ENCODE data around the gene TMEM198.
A peak's percentile ranks its signal among the peaks of the same experiment; 100 is the strongest.

TMEM198 gene

DNA sequence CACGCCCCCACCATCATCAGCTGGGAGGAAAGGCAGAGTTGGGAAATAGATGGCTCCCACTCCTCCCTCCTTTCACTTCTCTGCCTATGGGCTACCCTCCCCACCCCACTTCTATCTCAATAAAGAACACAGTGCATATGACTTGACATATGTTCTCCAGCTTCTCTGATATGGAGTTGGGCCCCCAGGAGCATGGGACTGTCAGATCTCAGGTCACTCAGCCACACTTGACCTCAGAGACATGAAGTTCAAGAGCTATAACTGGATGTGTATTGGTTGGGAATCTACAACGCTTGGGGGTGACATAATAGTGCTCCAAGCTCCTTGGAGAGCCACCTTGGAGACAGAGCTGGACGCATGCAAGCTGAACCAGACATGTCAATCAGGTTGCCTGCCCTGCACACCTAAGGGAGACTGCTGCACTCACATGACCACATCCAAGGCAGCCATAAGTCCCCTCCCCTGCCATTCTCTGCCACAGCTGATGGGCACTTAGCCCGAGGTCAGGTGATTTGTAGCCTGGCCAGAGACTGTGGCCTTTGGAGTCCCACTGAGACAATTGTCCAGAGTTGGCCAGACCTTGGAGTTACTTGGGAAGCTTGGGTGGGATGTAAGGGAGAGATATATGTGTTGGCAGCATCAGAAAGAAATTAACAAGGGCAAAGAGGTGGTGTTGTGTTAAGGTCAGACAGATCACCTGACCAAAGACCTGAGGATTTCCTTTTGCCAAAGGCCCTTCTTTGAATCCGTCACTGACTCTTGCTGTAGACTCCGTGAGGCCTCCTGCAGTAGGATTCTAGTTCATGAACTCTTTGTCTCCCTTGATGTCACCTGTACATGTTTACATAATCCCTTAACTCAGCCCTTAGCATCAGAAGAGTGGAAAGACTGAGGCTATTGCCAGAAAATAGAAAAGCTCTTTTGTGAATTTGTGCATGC, 32.0 kb downstream of the TMEM198 start:
- Histone ChIP-seq H3K9me3 (ENCODE audit: severe bottlenecking) (no peaks in the 10 kb centered on the region), H3K36me3 (no peaks in the 10 kb centered on the region), H3K4me3 (ENCODE audit: low read depth, low read length) (no peak overlapping the region), H3K27me3 (ENCODE audit: insufficient read depth, low read depth, severe bottlenecking) (no peaks in the 10 kb centered on the region), H3K27ac (no peak overlapping the region)
- DNase-seq: no peak
- TF ChIP-seq CTCF (IDR thresholded peaks at IDR 0.05; ENCODE audit: low read depth, low read length): no peak

DNA sequence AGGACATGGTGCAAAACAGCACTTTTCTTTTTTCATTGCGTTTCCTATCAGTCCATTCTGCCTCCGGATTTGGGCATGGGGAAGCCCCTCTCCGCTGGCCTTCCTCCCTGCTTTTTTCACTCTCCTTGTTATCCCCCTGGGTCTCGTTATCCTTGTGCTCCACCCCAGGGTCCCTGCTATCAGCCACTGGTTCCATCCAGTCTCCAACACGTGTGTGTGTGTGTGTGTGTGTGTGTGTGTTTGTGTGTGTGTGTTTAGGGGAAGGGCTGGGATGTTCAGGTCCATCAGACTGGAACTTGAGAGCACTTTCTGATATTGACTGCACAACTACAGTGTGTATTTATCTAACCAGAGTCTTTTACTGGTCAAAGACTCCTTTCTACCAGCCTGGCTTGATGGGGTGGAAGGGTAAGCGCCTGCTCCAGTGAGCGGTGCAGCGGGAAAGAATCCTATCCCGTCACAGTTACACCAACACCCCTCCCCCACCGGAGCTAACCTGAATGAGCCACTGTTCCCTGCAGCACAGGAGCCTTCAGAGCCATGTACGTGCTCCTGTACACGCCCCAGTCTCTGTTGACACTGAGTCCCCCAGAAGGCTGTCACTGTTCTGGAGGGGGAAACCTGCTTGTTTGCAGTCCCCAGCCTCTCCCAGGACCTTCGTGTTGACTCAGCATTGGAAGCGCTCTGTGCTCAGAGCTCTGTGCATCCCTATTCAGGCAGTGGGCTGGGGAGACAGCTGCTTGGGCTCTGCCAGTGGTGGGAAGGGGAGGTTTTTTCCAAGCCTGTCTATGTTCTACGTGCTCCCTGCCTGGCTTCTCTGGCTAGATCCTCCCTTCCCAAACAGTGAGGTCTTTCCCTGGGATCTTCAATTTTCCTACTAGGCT, 32.9 kb downstream of the TMEM198 start:
- Histone ChIP-seq H3K27me3 (ENCODE audit: insufficient read depth, low read depth, severe bottlenecking) (no peaks in the 10 kb centered on the region), H3K4me3 (ENCODE audit: low read depth, low read length) (peak overlapping the region; percentile 21), H3K36me3 (no peaks in the 10 kb centered on the region), H3K9me3 (ENCODE audit: severe bottlenecking) (no peaks in the 10 kb centered on the region), H3K27ac (peak overlapping the region; percentile 33; the same call in 1 of the 2 replicates)
- no peak for TF ChIP-seq CTCF (IDR thresholded peaks at IDR 0.05; ENCODE audit: low read depth, low read length)
- peak; percentile 74 for DNase-seq

GRCh38 chr2:219578811-219579613, 35.2 kb downstream of the TMEM198 start:
- DNase-seq: no peak
- no peak for TF ChIP-seq CTCF (IDR thresholded peaks at IDR 0.05; ENCODE audit: low read depth, low read length)
- H3K9me3 ChIP-seq (ENCODE audit: severe bottlenecking): no peaks in the 10 kb centered on the region
- no peaks in the 10 kb centered on the region for H3K36me3 ChIP-seq
- H3K27ac ChIP-seq: no peak overlapping the region
- H3K27me3 ChIP-seq (ENCODE audit: insufficient read depth, low read depth, severe bottlenecking): no peaks in the 10 kb centered on the region
- no peak overlapping the region for H3K4me3 ChIP-seq (ENCODE audit: low read depth, low read length)

DNA sequence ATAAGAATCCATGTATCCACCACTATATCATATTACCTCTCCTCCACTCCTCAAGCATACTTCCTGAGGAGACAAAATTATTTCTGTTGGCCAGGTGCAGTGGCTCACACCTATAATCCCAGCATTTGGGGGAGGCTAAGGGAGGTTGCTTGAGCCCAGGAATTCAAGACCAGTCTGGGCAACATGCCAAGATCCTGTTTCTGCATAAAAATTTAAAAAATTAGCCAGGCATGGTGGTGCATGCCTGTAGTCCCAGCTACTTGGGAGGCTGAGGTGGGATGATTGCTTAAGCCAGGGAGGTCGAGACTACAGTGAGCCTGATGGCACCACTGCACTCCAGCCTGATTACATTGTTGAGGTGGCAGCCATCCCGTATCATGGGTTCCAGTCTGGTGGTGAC, 37.5 kb downstream of the TMEM198 start:
- Histone ChIP-seq H3K27ac (no peak overlapping the region), H3K4me3 (ENCODE audit: low read depth, low read length) (no peak overlapping the region), H3K36me3 (no peaks in the 10 kb centered on the region), H3K9me3 (ENCODE audit: severe bottlenecking) (no peaks in the 10 kb centered on the region), H3K27me3 (ENCODE audit: insufficient read depth, low read depth, severe bottlenecking) (no peaks in the 10 kb centered on the region)
- no peak for TF ChIP-seq CTCF (IDR thresholded peaks at IDR 0.05; ENCODE audit: low read depth, low read length)
- DNase-seq: no peak

DNA sequence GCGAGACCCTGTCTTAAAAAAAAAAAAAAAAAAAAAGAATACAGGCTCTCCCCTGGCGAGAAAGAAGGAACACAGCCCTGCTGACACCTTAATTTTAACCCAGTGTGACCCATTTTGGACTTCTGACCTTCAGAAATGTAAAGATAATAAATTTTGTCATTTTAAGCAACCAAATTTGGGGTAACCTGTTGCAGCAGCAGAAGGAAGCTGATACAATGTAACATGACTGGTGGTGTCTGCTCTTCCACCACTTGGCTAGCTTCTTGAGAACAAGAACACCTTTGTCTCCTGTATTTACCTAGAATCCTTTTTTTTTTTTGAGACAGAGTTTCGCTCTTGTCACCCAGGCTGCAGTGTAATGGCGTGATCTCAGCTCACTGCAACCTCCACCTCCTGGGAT, 47.3 kb downstream of the TMEM198 start:
- Histone ChIP-seq H3K27me3 (ENCODE audit: insufficient read depth, low read depth, severe bottlenecking) (no peaks in the 10 kb centered on the region), H3K9me3 (ENCODE audit: severe bottlenecking) (no peaks in the 10 kb centered on the region), H3K27ac (no peak overlapping the region), H3K36me3 (no peaks in the 10 kb centered on the region), H3K4me3 (ENCODE audit: low read depth, low read length) (no peak overlapping the region)
- DNase-seq: no peak
- TF ChIP-seq CTCF (IDR thresholded peaks at IDR 0.05; ENCODE audit: low read depth, low read length): no peak
